ENCODE measurements around the gene ABHD4. TPM values are rescaled to one million over a fixed set of nuclear protein-coding genes. Genes with fewer than 3 reads are reported as not detected.
A peak's percentile ranks its signal among the peaks of the same experiment; 100 is the strongest.
"Not testable (repeated sequence)": the region's sequence is repeated elsewhere in the genome, so short reads cannot be mapped to it uniquely, and the experiment has no call there.

The ABHD4 gene
- total RNA-seq, 1 donor from 2014 or later, result 10.8 TPM

DNA sequence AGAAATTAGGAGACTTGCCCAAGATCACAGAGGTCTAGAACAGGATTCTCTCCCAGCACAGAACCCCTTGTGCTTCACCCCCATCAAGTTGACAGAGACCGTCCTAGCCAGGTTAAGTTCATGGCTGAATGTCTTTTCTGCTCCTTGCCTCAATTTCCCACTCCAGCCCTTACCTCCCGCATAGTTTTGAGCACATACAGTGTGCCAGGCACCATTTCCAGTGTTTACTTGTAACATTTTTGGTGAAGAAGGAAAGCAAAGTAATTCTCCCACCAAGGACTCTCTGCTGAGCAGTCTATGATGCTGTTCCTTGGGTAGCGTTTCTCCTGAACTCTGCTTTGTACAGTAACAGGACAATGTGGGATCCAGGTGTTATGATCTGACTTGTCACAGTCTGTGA is 1.2 kb downstream of the ABHD4 start:
- Mint-ChIP-seq H3K9me3 (no peaks in the 10 kb centered on the region), H3K36me3 (ENCODE audit: low read depth) (peaks cover 20% of the 10 kb centered on the region), H3K27ac (peak overlapping the region; percentile 62), H3K4me1 (ENCODE audit: low read depth) (peaks cover 40% of the 10 kb centered on the region), H3K27me3 (ENCODE audit: low read depth) (peaks cover 6% of the 10 kb centered on the region), H3K4me3 (ENCODE audit: low read depth) (peak overlapping the region; percentile 87)
- intact Hi-C loops (cut with micrococcal nuclease), result no loop called here
- DNase-seq (ENCODE audit: low spot score), result no peak

- Mint-ChIP-seq H3K9me3 (no peaks in the 10 kb centered on the region), H3K4me1 (ENCODE audit: low read depth) (peaks cover 39% of the 10 kb centered on the region), H3K27me3 (ENCODE audit: low read depth) (peaks cover 6% of the 10 kb centered on the region), H3K36me3 (ENCODE audit: low read depth) (peaks cover 20% of the 10 kb centered on the region), H3K4me3 (ENCODE audit: low read depth) (peak overlapping the region; percentile 26), H3K27ac (no peak overlapping the region)
- intact Hi-C loops (cut with micrococcal nuclease), result no loop called here
- DNase-seq (ENCODE audit: low spot score), result no peak
Observed at GRCh38 chr14:22600027-22600426, 1.9 kb downstream of the ABHD4 start.

DNA sequence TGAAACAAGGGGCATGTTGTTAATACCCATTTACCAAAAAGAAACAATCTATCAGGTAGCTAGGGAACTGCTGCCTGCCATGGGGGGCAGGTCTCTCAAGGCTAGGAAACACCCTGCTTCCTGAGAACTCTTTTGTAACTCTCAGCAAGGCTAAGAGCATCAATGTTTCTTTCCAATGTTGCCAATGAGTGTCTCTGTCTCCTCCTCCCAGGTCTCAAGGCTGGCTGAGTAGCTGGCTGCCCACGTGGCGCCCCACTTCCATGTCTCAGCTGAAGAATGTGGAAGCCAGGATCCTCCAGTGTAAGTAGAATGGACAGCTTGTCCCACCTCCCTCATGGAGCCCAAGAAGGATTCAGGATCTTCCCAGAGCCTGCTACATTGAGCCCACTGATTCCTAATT is 3.4 kb downstream of the ABHD4 start:
- H3K36me3 Mint-ChIP-seq (ENCODE audit: low read depth), result peaks cover 29% of the 10 kb centered on the region
- H3K9me3 Mint-ChIP-seq, result no peaks in the 10 kb centered on the region
- no peak for DNase-seq (ENCODE audit: low spot score)
- H3K27ac Mint-ChIP-seq, result no peak overlapping the region
- peaks cover 37% of the 10 kb centered on the region for H3K4me1 Mint-ChIP-seq (ENCODE audit: low read depth)
- H3K4me3 Mint-ChIP-seq (ENCODE audit: low read depth), result no peak overlapping the region
- intact Hi-C loops (cut with micrococcal nuclease), result no loop called here
- peaks cover 2% of the 10 kb centered on the region for H3K27me3 Mint-ChIP-seq (ENCODE audit: low read depth)

GRCh38 chr14:22601996-22602395 is 3.9 kb downstream of the ABHD4 start:
- Mint-ChIP-seq H3K4me1 (ENCODE audit: low read depth) (peaks cover 37% of the 10 kb centered on the region), H3K4me3 (ENCODE audit: low read depth) (no peak overlapping the region), H3K36me3 (ENCODE audit: low read depth) (peaks cover 29% of the 10 kb centered on the region), H3K27me3 (ENCODE audit: low read depth) (no peaks in the 10 kb centered on the region), H3K27ac (no peak overlapping the region), H3K9me3 (no peaks in the 10 kb centered on the region)
- DNase-seq (ENCODE audit: low spot score), result no peak
- intact Hi-C loops (cut with micrococcal nuclease), result no loop called here

DNA sequence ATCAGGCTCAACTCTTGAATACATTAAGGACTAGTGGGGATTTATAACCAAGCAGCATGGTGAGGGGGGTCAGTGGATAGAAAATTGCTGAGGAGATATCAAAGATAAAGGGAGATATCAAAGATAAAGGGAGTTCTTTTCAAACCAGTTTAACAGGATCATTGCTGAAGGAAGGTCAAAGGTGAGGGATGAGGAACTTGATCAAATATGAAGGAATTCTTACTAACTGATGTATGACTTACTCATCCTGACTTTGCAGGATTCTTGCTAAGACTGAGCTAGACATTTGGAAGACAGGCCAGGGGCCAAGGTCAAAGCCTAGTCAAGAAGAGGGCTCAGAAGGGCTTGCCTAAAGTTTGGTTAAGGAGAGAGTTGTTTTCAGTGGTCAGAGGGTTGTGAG is 4.8 kb downstream of the ABHD4 start:
- no peaks in the 10 kb centered on the region for H3K27me3 Mint-ChIP-seq (ENCODE audit: low read depth)
- no peaks in the 10 kb centered on the region for H3K9me3 Mint-ChIP-seq
- peaks cover 32% of the 10 kb centered on the region for H3K4me1 Mint-ChIP-seq (ENCODE audit: low read depth)
- intact Hi-C loops (cut with micrococcal nuclease), result no loop called here
- H3K27ac Mint-ChIP-seq, result no peak overlapping the region
- no peak for DNase-seq (ENCODE audit: low spot score)
- H3K4me3 Mint-ChIP-seq (ENCODE audit: low read depth), result no peak overlapping the region
- H3K36me3 Mint-ChIP-seq (ENCODE audit: low read depth), result peaks cover 34% of the 10 kb centered on the region

DNA sequence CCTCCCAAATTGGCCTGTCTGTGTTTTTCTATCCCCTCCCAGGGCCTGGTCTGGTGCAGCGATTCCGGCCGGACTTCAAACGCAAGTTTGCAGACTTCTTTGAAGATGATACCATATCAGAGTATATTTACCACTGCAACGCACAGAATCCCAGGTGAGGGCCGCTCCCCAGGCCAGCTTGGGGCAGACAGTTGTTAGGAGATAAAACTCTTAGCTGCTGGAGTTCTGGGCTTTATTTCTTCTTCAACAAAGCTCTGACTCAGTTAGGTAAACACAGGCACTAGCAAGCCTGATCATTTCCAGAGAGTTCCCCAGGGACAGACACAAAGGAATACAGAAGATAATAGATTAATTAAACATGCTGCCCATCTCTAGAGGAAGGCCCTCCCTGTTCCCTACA is 8.3 kb downstream of the ABHD4 start:
- Mint-ChIP-seq H3K36me3 (ENCODE audit: low read depth) (peaks cover 50% of the 10 kb centered on the region), H3K27ac (no peak overlapping the region), H3K9me3 (no peaks in the 10 kb centered on the region), H3K4me3 (ENCODE audit: low read depth) (no peak overlapping the region), H3K4me1 (ENCODE audit: low read depth) (peaks cover 5% of the 10 kb centered on the region), H3K27me3 (ENCODE audit: low read depth) (no peaks in the 10 kb centered on the region)
- intact Hi-C loops (cut with micrococcal nuclease), result no loop called here
- DNase-seq (ENCODE audit: low spot score), result no peak

GRCh38 chr14:22607291-22607690 is 9.2 kb downstream of the ABHD4 start:
- no peak for DNase-seq (ENCODE audit: low spot score)
- no peaks in the 10 kb centered on the region for H3K4me1 Mint-ChIP-seq (ENCODE audit: low read depth)
- no peaks in the 10 kb centered on the region for H3K9me3 Mint-ChIP-seq
- no peak overlapping the region for H3K27ac Mint-ChIP-seq
- H3K36me3 Mint-ChIP-seq (ENCODE audit: low read depth), result peaks cover 45% of the 10 kb centered on the region
- H3K27me3 Mint-ChIP-seq (ENCODE audit: low read depth), result no peaks in the 10 kb centered on the region
- intact Hi-C loops (cut with micrococcal nuclease), result no loop called here
- no peak overlapping the region for H3K4me3 Mint-ChIP-seq (ENCODE audit: low read depth)

- Mint-ChIP-seq H3K4me3 (ENCODE audit: low read depth) (no peak overlapping the region), H3K36me3 (ENCODE audit: low read depth) (peaks cover 22% of the 10 kb centered on the region), H3K9me3 (no peaks in the 10 kb centered on the region), H3K4me1 (ENCODE audit: low read depth) (no peaks in the 10 kb centered on the region), H3K27ac (peak overlapping the region; percentile 19), H3K27me3 (ENCODE audit: low read depth) (no peaks in the 10 kb centered on the region)
- DNase-seq (ENCODE audit: low spot score), result no peak
- intact Hi-C loops (cut with micrococcal nuclease), result no loop called here
Observed at GRCh38 chr14:22610931-22611330, 12.8 kb downstream of the ABHD4 start.

GRCh38 chr14:22613106-22613695 is 15.1 kb downstream of the ABHD4 start:
- no peak for DNase-seq (ENCODE audit: low spot score)
- H3K27me3 Mint-ChIP-seq (ENCODE audit: low read depth), result no peaks in the 10 kb centered on the region
- H3K36me3 Mint-ChIP-seq (ENCODE audit: low read depth), result peaks cover 16% of the 10 kb centered on the region
- no peak overlapping the region for H3K4me3 Mint-ChIP-seq (ENCODE audit: low read depth)
- intact Hi-C loops (cut with micrococcal nuclease), result no loop called here
- no peaks in the 10 kb centered on the region for H3K9me3 Mint-ChIP-seq
- H3K4me1 Mint-ChIP-seq (ENCODE audit: low read depth), result no peaks in the 10 kb centered on the region
- peak overlapping the region; percentile 37 for H3K27ac Mint-ChIP-seq

DNA sequence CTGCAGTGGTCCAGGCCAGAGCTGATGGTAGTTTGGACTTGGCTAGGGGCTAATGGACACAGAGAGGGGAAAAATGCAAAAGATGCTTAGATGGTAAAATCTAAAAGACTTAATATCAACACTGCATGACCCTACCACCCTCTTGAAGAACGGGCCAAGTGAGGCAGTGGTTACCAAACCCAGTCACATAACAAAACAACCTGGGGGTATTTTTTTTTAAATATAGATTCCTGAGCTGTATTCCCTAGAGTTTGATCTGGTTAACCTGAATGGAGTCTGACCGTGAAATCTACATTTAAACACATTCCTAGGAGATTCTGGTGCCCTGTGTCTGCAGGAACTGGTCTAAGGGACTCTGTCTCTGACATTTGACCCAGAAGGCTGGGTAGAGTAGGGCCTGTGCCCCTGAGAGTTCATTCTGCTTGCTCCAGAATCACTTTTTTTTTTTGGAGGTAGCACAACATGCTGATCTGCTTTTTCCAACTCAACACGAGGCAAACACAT is 15.7 kb downstream of the ABHD4 start:
- intact Hi-C loops (cut with micrococcal nuclease), result no loop called here
- Mint-ChIP-seq H3K27me3 (ENCODE audit: low read depth) (no peaks in the 10 kb centered on the region), H3K4me1 (ENCODE audit: low read depth) (no peaks in the 10 kb centered on the region), H3K27ac (no peak overlapping the region), H3K4me3 (ENCODE audit: low read depth) (no peak overlapping the region), H3K36me3 (ENCODE audit: low read depth) (peaks cover 16% of the 10 kb centered on the region), H3K9me3 (no peaks in the 10 kb centered on the region)
- no peak for DNase-seq (ENCODE audit: low spot score)

GRCh38 chr14:22614240-22614799 is 16.2 kb downstream of the ABHD4 start:
- peaks cover 2% of the 10 kb centered on the region for H3K27me3 Mint-ChIP-seq (ENCODE audit: low read depth)
- DNase-seq (ENCODE audit: low spot score), result no peak
- intact Hi-C loops (cut with micrococcal nuclease), result no loop called here

DNA sequence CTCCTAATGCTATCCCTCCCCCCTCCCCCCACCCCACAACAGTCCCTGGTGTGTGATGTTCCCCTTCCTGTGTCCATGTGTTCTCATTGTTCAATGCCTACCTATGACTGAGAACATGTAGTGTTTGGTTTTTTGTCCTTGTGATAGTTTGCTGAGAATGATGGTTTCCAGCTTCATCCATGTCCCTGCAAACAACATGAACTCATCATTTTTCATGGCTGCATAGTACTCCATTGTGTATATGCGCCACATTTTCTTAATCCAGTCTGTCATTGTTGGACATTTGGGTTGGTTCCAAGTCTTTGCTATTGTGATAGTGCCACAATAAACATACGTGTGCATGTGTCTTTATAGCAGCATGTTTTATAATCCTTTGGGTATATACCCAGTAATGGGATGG is 17.7 kb downstream of the ABHD4 start:
- H3K36me3 Mint-ChIP-seq (ENCODE audit: low read depth); intact Hi-C loops (cut with micrococcal nuclease); H3K27ac Mint-ChIP-seq; H3K9me3 Mint-ChIP-seq; H3K4me3 Mint-ChIP-seq (ENCODE audit: low read depth); H3K27me3 Mint-ChIP-seq (ENCODE audit: low read depth); H3K4me1 Mint-ChIP-seq (ENCODE audit: low read depth); DNase-seq (ENCODE audit: low spot score): not testable (repeated sequence)

More at GRCh38 chr14:22614240-22614799, 16.2 kb downstream of the ABHD4 start:
- no peak overlapping the region for H3K27ac Mint-ChIP-seq
- H3K9me3 Mint-ChIP-seq, result no peaks in the 10 kb centered on the region
- H3K4me1 Mint-ChIP-seq (ENCODE audit: low read depth), result no peaks in the 10 kb centered on the region
- peaks cover 16% of the 10 kb centered on the region for H3K36me3 Mint-ChIP-seq (ENCODE audit: low read depth)
- no peak overlapping the region for H3K4me3 Mint-ChIP-seq (ENCODE audit: low read depth)

DNA sequence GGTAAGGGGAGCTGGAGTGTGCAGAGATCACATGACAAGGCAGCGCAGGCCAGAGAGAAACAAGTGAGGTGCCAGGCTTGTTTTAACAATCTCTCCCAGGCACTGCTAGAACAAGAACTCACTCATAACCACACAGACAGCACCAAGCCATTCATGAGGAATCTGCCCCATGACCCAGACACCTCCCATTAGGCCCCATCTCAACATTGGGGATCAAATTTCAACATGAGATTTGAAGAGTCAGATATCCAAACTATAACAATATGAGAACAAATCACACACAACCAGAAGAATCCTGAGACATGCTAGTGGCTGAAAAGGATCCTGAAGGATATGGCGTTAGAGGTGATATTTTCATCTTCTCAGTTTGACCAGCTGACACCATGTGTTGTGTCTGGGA is 24.2 kb downstream of the ABHD4 start:
- intact Hi-C loops (cut with micrococcal nuclease), result no loop called here
- H3K4me1 Mint-ChIP-seq (ENCODE audit: low read depth), result peaks cover 6% of the 10 kb centered on the region
- H3K27ac Mint-ChIP-seq, result no peak overlapping the region
- H3K27me3 Mint-ChIP-seq (ENCODE audit: low read depth), result peaks cover 10% of the 10 kb centered on the region
- no peak overlapping the region for H3K4me3 Mint-ChIP-seq (ENCODE audit: low read depth)
- no peaks in the 10 kb centered on the region for H3K9me3 Mint-ChIP-seq
- no peaks in the 10 kb centered on the region for H3K36me3 Mint-ChIP-seq (ENCODE audit: low read depth)
- no peak for DNase-seq (ENCODE audit: low spot score)
